Liver (tissue), 9 donors: Measurements from ENCODE around the gene ZNF148. TPM values are rescaled to one million over a fixed set of nuclear protein-coding genes. Genes with fewer than 3 reads are reported as not detected.

Source experiments
- DNase-seq: peaks from one replicate; pipeline ENCODE4 v3.0.0-alpha.2; 2017; ENCODE audit warnings: low spot score
- H3K27ac ChIP-seq, 2 donors: one replicate each; pipeline ENCODE4 v1.7.0; 2013; ENCODE audit warnings: inconsistent platforms in 2 of 2, low read length in 2 of 2, control low read depth in 1 of 2, low read depth in 1 of 2, mild to moderate bottlenecking in 1 of 2
- H3K27me3 ChIP-seq, 4 donors: one replicate each; pipeline versions ENCODE4 v1.6.1 to v1.7.0; 2013; ENCODE audit warnings: low read length in 3 of 4, inconsistent platforms in 1 of 4, mild to moderate bottlenecking in 1 of 4, moderate library complexity in 1 of 4; ENCODE audit not compliant: control insufficient read depth in 4 of 4, insufficient read depth in 4 of 4
- H3K36me3 ChIP-seq, 4 donors: one replicate each; pipeline versions ENCODE4 v1.6.1 to v1.7.0; 2013; ENCODE audit warnings: low read length in 3 of 4, mild to moderate bottlenecking in 3 of 4, low read depth in 1 of 4, moderate library complexity in 1 of 4; ENCODE audit not compliant: control insufficient read depth in 4 of 4, insufficient read depth in 3 of 4
- H3K4me1 ChIP-seq, 4 donors: one replicate each; pipeline versions ENCODE4 v1.6.1 to v1.7.0; 2013; ENCODE audit warnings: low read length in 3 of 4, mild to moderate bottlenecking in 3 of 4, moderate library complexity in 1 of 4; ENCODE audit not compliant: control insufficient read depth in 4 of 4, insufficient read depth in 4 of 4
- H3K4me3 ChIP-seq, 3 donors: one replicate each; pipeline versions ENCODE4 v1.6.1 to v1.7.0; 2013; ENCODE audit warnings: low read length in 3 of 3, control low read depth in 1 of 3, low read depth in 1 of 3, mild to moderate bottlenecking in 1 of 3
- H3K9ac ChIP-seq, 2 donors: one replicate each; pipeline ENCODE4 v1.7.0; 2013; ENCODE audit warnings: low read length in 2 of 2, mild to moderate bottlenecking in 2 of 2, moderate library complexity in 2 of 2, control low read depth in 1 of 2, low read depth in 1 of 2
- H3K9me3 ChIP-seq, 4 donors: one replicate each; pipeline versions ENCODE4 v1.6.1 to v1.7.0; 2013; ENCODE audit warnings: low read length in 3 of 4; ENCODE audit not compliant: control insufficient read depth in 4 of 4
- ATF3 ChIP-seq: IDR thresholded peaks from 2 replicates; pipeline ENCODE4 v1.6.1; 2016; ENCODE audit warnings: antibody characterized with exemption
- CTCF ChIP-seq: fragments of 150-350 bp; IDR thresholded peaks from 2 replicates; pipeline ENCODE4 v1.5.1; 2017; ENCODE audit warnings: improper control_type of control experiment, low read depth, low read length; ENCODE audit not compliant: missing input control
- EGR1 ChIP-seq, 2 donors: IDR thresholded peaks; 2 replicates each; pipeline ENCODE4 v1.6.1; 2016 to 2018; ENCODE audit warnings: antibody characterized with exemption in 2 of 2, low read depth in 2 of 2
- FOXA1 ChIP-seq: IDR thresholded peaks from 2 replicates; pipeline ENCODE4 v1.6.1; 2016; ENCODE audit warnings: antibody characterized with exemption
- FOXA2 ChIP-seq: IDR thresholded peaks from 2 replicates; pipeline ENCODE4 v1.6.1; 2016; ENCODE audit warnings: antibody characterized with exemption
- GABPA ChIP-seq, 2 donors: IDR thresholded peaks in 1 of 2; conservative IDR thresholded peaks in 1 of 2; 2 replicates each; pipeline ENCODE4 v1.6.1; 2016; ENCODE audit warnings: antibody characterized with exemption in 2 of 2, mild to moderate bottlenecking in 1 of 2, moderate library complexity in 1 of 2
- HNF4A ChIP-seq, 2 donors: conservative IDR thresholded peaks; 2 replicates each; pipeline ENCODE4 v1.6.1; 2016; ENCODE audit warnings: antibody characterized with exemption in 2 of 2, mild to moderate bottlenecking in 2 of 2
- HNF4G ChIP-seq: IDR thresholded peaks from 2 replicates; pipeline ENCODE4 v1.6.1; 2016; ENCODE audit warnings: antibody characterized with exemption
- JUND ChIP-seq, 2 donors: IDR thresholded peaks; 2 replicates each; pipeline ENCODE4 v1.6.1; 2016; ENCODE audit warnings: antibody characterized with exemption in 2 of 2
- MAX ChIP-seq: IDR thresholded peaks from 2 replicates; pipeline ENCODE4 v1.6.1; 2016; ENCODE audit warnings: antibody characterized with exemption
- NR2F2 ChIP-seq: IDR thresholded peaks from 2 replicates; pipeline ENCODE4 v1.6.1; 2016; ENCODE audit warnings: antibody characterized with exemption
- RAD21 ChIP-seq, 2 donors: IDR thresholded peaks; 2 replicates each; pipeline ENCODE4 v1.6.1; 2016; ENCODE audit warnings: antibody characterized with exemption in 2 of 2, mild to moderate bottlenecking in 2 of 2
- REST ChIP-seq: IDR thresholded peaks from 2 replicates; pipeline ENCODE4 v1.6.1; 2016; ENCODE audit warnings: antibody characterized with exemption, mild to moderate bottlenecking
- RXRA ChIP-seq, 2 donors: IDR thresholded peaks; 2 replicates each; pipeline ENCODE4 v1.6.1; 2017 to 2018; ENCODE audit warnings: antibody characterized with exemption in 2 of 2, mild to moderate bottlenecking in 1 of 2
- SP1 ChIP-seq: IDR thresholded peaks from 2 replicates; pipeline ENCODE4 v1.6.1; 2018; ENCODE audit warnings: antibody characterized with exemption, mild to moderate bottlenecking
- TAF1 ChIP-seq: conservative IDR thresholded peaks from 2 replicates; pipeline ENCODE4 v1.6.1; 2016; ENCODE audit warnings: antibody characterized with exemption, mild to moderate bottlenecking
- YY1 ChIP-seq: IDR thresholded peaks from 2 replicates; pipeline ENCODE4 v1.6.1; 2016; ENCODE audit warnings: antibody characterized with exemption, mild to moderate bottlenecking
- ZBTB33 ChIP-seq: IDR thresholded peaks from 2 replicates; pipeline ENCODE4 v1.6.1; 2016; ENCODE audit warnings: antibody characterized with exemption
- WGBS: extraction: QIAGEN DNeasy Blood & Tissue Kit; methylation state at CpG from one replicate; pipeline ENCODE4 v1.1.7; 2013; 5-methylcytosine and 5-hydroxymethylcytosine counted together
- polyA plus RNA-seq, 2 donors: library from polyadenylated mRNA; stranded (reverse) in 1 of 2; unstranded in 1 of 2; fragments of 200-250 nt in 1 of 2; fragments of >200 nt in 1 of 2; fragmentation: Nextera tagmentation in 1 of 2; extraction: Ambion mirVana in 1 of 2; gene quantifications; one replicate each; pipeline versions ENCODE4 v1.2.1 to v1.2.3, GENCODE V29; 2013 to 2015
- total RNA-seq, 2 donors: library from RNA; depleted of rRNA; stranded (reverse); fragments of >200 nt; gene quantifications; one replicate each; pipeline ENCODE4 v1.2.3, GENCODE V29; 2014
- donor health status: healthy.
- donor health status: healthy.
- donor health status: healthy.
- donor health status: healthy.
- donor health status: healthy.

Gene ZNF148
- total and polyA plus RNA-seq, 4 donors, result 4.0 to 20.3 (median 17.1) TPM

- Histone ChIP-seq H3K4me1 (no peaks in the 10 kb centered on the region), H3K4me3 (no peak overlapping the region), H3K9ac (no peak overlapping the region), H3K27ac (no peak overlapping the region), H3K36me3 (peaks cover 0 to 6% (median 0%) of the 10 kb centered on the region in 4 donors), H3K27me3 (no peaks in the 10 kb centered on the region), H3K9me3 (no peaks in the 10 kb centered on the region)
- TF ChIP-seq EGR1 (IDR thresholded peaks at IDR 0.05; ENCODE audit: low read depth in 2 of 2) (no peak), ATF3 (no peak), YY1 (no peak), ZBTB33 (no peak), JUND (IDR thresholded peaks at IDR 0.05) (no peak), RAD21 (IDR thresholded peaks at IDR 0.05) (no peak), NR2F2 (no peak), HNF4G (no peak), FOXA2 (no peak), CTCF (no peak), FOXA1 (no peak), HNF4A (conservative IDR thresholded peaks at IDR 0.05) (no peak)
- no peak for DNase-seq
Measured at GRCh38 chr3:125256675-125257074, 118.5 kb downstream of the ZNF148 start.

GRCh38 chr3:125250973-125251372 lies 124.2 kb downstream of the ZNF148 start:
- Histone ChIP-seq H3K4me1 (no peaks in the 10 kb centered on the region), H3K27me3 (no peaks in the 10 kb centered on the region), H3K9ac (no peak overlapping the region), H3K36me3 (peaks cover 0 to 3% (median 0%) of the 10 kb centered on the region in 4 donors), H3K4me3 (no peak overlapping the region), H3K27ac (no peak overlapping the region), H3K9me3 (no peaks in the 10 kb centered on the region)
- 92% methylated on average over 2 of the region's 2 CpGs for WGBS
- TF ChIP-seq HNF4G, result no peak
- no peak for TF ChIP-seq JUND (IDR thresholded peaks at IDR 0.05)
- no peak for TF ChIP-seq ZBTB33
- TF ChIP-seq EGR1 (IDR thresholded peaks at IDR 0.05; ENCODE audit: low read depth in 2 of 2), result no peak
- no peak for TF ChIP-seq NR2F2
- TF ChIP-seq RAD21 (IDR thresholded peaks at IDR 0.05), result no peak
- no peak for TF ChIP-seq HNF4A (conservative IDR thresholded peaks at IDR 0.05)
- no peak for TF ChIP-seq SP1
- TF ChIP-seq TAF1, result no peak
- TF ChIP-seq FOXA2, result no peak
- no peak for TF ChIP-seq FOXA1
- no peak for TF ChIP-seq ATF3
- no peak for TF ChIP-seq MAX
- TF ChIP-seq CTCF, result no peak
- no peak for TF ChIP-seq YY1
- TF ChIP-seq REST, result no peak
- TF ChIP-seq GABPA (IDR thresholded peaks at IDR 0.05 in 1 of 2, conservative IDR thresholded peaks at IDR 0.05 in 1 of 2), result no peak
- no peak for TF ChIP-seq RXRA (IDR thresholded peaks at IDR 0.05)
- no peak for DNase-seq
